A549 (cell line): ENCODE results near the gene VSIG4. TPM values are rescaled to one million over a fixed set of nuclear protein-coding genes. Genes with fewer than 3 reads are reported as not detected.

Experiments
- ATAC-seq, 2 experiments: fragments of 200-7000 bp in 1 of 2; fragments of >200 bp in 1 of 2; cut with Nextera tagmentation in 1 of 2; cut with Tn5 transposase in 1 of 2; 3 replicates each; pipeline versions ENCODE4 v1.8.0 to v1.9.1; 2018 to 2020; ENCODE audit warnings: mild to moderate bottlenecking in 1 of 2, moderate library complexity in 1 of 2
- CTCF ChIA-PET: fragments of 300-600 bp; sonication (Branson Sonifier 250); formaldehyde crosslinking; extraction: SDS; loops from one replicate; lab custom pipeline; 2021; ENCODE audit warnings: antibody characterized with exemption, inconsistent platforms; lab: Yijun Ruan, JAX
- POLR2A ChIA-PET: fragments of 350-600 bp; formaldehyde crosslinking; extraction: SDS; loops from one replicate; lab custom pipeline; 2021; ENCODE audit warnings: antibody characterized with exemption, inconsistent platforms; lab: Yijun Ruan, JAX
- DNase-seq, 2 experiments: peaks; one replicate each; pipeline versions ENCODE4 v3.0.0 to v3.0.0-alpha.2; 2011 to 2016; ENCODE audit warnings: low read depth in 1 of 2, low spot score in 1 of 2
- FAIRE-seq: peaks from 2 replicates; lab custom pipeline; 2011; peaks lifted over from hg19 to GRCh38; lab: Jason Lieb, UNC
- H3K27ac ChIP-seq, 2 experiments: fragments of >200 bp; sonication (Bioruptor Twin); formaldehyde crosslinking; 3 replicates each; pipeline ENCODE4 v1.5.1; 2016 to 2017
- H3K4me1 ChIP-seq: fragments of >200 bp; sonication (Bioruptor Twin); formaldehyde crosslinking; 3 replicates; pipeline ENCODE4 v1.6.1; 2016
- H3K4me2 ChIP-seq: fragments of >200 bp; sonication (Bioruptor Twin); formaldehyde crosslinking; 3 replicates; pipeline ENCODE4 v1.6.1; 2016
- H3K4me3 ChIP-seq: fragments of >200 bp; sonication (Bioruptor Twin); formaldehyde crosslinking; 3 replicates; pipeline ENCODE4 v1.5.1; 2016
- H3K9me3 ChIP-seq: fragments of >200 bp; sonication (Bioruptor Twin); formaldehyde crosslinking; 3 replicates; pipeline ENCODE4 v1.6.1; 2016
- ATOH8 ChIP-seq: fragments of 250-450 bp; sonication (Bioruptor Pico); IDR thresholded peaks from 2 replicates; pipeline ENCODE4 v1.5.0; 2020; ENCODE audit warnings: low read depth, mild to moderate bottlenecking, moderate library complexity
- CBX2 ChIP-seq: fragments of 200-600 bp; sonication (generic); IDR thresholded peaks from 2 replicates; pipeline ENCODE4 v1.6.1; 2016; ENCODE audit warnings: low read depth, mild to moderate bottlenecking, borderline replicate concordance
- CBX8 ChIP-seq: fragments of 200-600 bp; sonication (generic); IDR thresholded peaks from 2 replicates; pipeline ENCODE4 v1.6.1; 2016
- CTCF ChIP-seq: fragments of >200 bp; sonication (Bioruptor Twin); formaldehyde crosslinking; IDR thresholded peaks from 3 replicates; pipeline ENCODE4 v1.5.1; 2016
- EP300 ChIP-seq, 2 experiments: fragments of >200 bp; sonication (Bioruptor Twin); formaldehyde crosslinking; IDR thresholded peaks; 2 replicates in 1 of 2; 3 replicates in 1 of 2; pipeline ENCODE4 v1.6.1; 2016 to 2017
- FOSL2 ChIP-seq, 2 experiments: fragments of 450-650 bp in 1 of 2; fragments of >200 bp in 1 of 2; sonication (Bioruptor Twin) in 1 of 2; formaldehyde crosslinking; IDR thresholded peaks; 2 replicates each; pipeline versions ENCODE4 v1.5.0 to v1.6.1; 2016 to 2020; ENCODE audit warnings: mild to moderate bottlenecking in 1 of 2, moderate library complexity in 1 of 2
- HOXB5 ChIP-seq: fragments of 250-450 bp; sonication (Bioruptor Pico); IDR thresholded peaks from 2 replicates; pipeline ENCODE4 v1.5.0; 2020; ENCODE audit warnings: mild to moderate bottlenecking, moderate library complexity
- JUN ChIP-seq, 2 experiments: fragments of >200 bp; sonication (Bioruptor Twin); formaldehyde crosslinking; IDR thresholded peaks; 2 replicates in 1 of 2; 3 replicates in 1 of 2; pipeline ENCODE4 v1.6.1; 2016 to 2017
- JUNB ChIP-seq: fragments of >200 bp; sonication (Bioruptor Twin); formaldehyde crosslinking; IDR thresholded peaks from 2 replicates; pipeline ENCODE4 v1.6.1; 2016
- KDM1A ChIP-seq: fragments of 200-600 bp; sonication (generic); IDR thresholded peaks from 2 replicates; pipeline ENCODE4 v1.6.1; 2016; ENCODE audit warnings: low read depth, mild to moderate bottlenecking
- KDM5A ChIP-seq: fragments of 200-600 bp; sonication (generic); IDR thresholded peaks from 2 replicates; pipeline ENCODE4 v1.6.1; 2016; ENCODE audit warnings: antibody characterized with exemption, mild to moderate bottlenecking
- MAFK ChIP-seq: fragments of 450-650 bp; IDR thresholded peaks from 2 replicates; pipeline ENCODE4 v1.6.1; 2014; ENCODE audit not compliant: partially characterized antibody
- MAZ ChIP-seq: fragments of 150-350 bp; IDR thresholded peaks from 2 replicates; pipeline ENCODE4 v1.6.1; 2014; ENCODE audit warnings: antibody characterized with exemption, low read depth, low read length, borderline replicate concordance
- MYC ChIP-seq: IDR thresholded peaks from 2 replicates; pipeline ENCODE4 v1.6.1; 2012; ENCODE audit warnings: mild to moderate bottlenecking, inconsistent platforms, low read length, improper control_type of control experiment, borderline replicate concordance
- NPAS2 ChIP-seq: fragments of 250-450 bp; sonication (Bioruptor Pico); IDR thresholded peaks from 2 replicates; pipeline ENCODE4 v1.8.0; 2022; ENCODE audit warnings: mild to moderate bottlenecking, moderate library complexity, borderline replicate concordance
- PHF8 ChIP-seq: fragments of 200-600 bp; sonication (generic); IDR thresholded peaks from 2 replicates; pipeline ENCODE4 v1.6.1; 2016; ENCODE audit warnings: low read depth, mild to moderate bottlenecking, antibody characterized with exemption, moderate library complexity, borderline replicate concordance
- POLR2A ChIP-seq: IDR thresholded peaks from 2 replicates; pipeline ENCODE4 v1.6.1; 2012; ENCODE audit warnings: mild to moderate bottlenecking, low read length
- RARB ChIP-seq: fragments of 250-450 bp; sonication (Bioruptor Pico); IDR thresholded peaks from 2 replicates; pipeline ENCODE4 v1.8.0; 2021; ENCODE audit warnings: mild to moderate bottlenecking, moderate library complexity
- RFX5 ChIP-seq: fragments of 450-650 bp; IDR thresholded peaks from 2 replicates; pipeline ENCODE4 v1.7.1; 2014; ENCODE audit warnings: antibody characterized with exemption, mild to moderate bottlenecking, moderate library complexity
- RNF2 ChIP-seq: fragments of 200-600 bp; sonication (generic); IDR thresholded peaks from 2 replicates; pipeline ENCODE4 v1.6.1; 2016; ENCODE audit warnings: low read depth, mild to moderate bottlenecking, antibody characterized with exemption, moderate library complexity, borderline replicate concordance
- SREBF2 ChIP-seq: fragments of 450-650 bp; IDR thresholded peaks from 2 replicates; pipeline ENCODE4 v1.6.1; 2014; ENCODE audit warnings: mild to moderate bottlenecking, moderate library complexity
- TP53 ChIP-seq: fragments of 250-450 bp; sonication (Bioruptor Pico); IDR thresholded peaks from 2 replicates; pipeline ENCODE4 v1.5.0; 2021; ENCODE audit warnings: mild to moderate bottlenecking, moderate library complexity
- USF2 ChIP-seq: fragments of 450-650 bp; IDR thresholded peaks from 2 replicates; pipeline ENCODE4 v1.6.1; 2014; ENCODE audit warnings: antibody characterized with exemption
- ZC3H11A ChIP-seq: fragments of 450-650 bp; IDR thresholded peaks from 2 replicates; pipeline ENCODE4 v1.6.1; 2014; ENCODE audit warnings: antibody characterized with exemption, mild to moderate bottlenecking
- ZSCAN20 ChIP-seq: fragments of 250-450 bp; sonication (Bioruptor Pico); IDR thresholded peaks from 2 replicates; pipeline ENCODE4 v1.8.0; 2022; ENCODE audit warnings: mild to moderate bottlenecking, moderate library complexity
- WGBS: methylation state at CpG from one replicate; pipeline ENCODE4 v1.1.6; 2017; ENCODE audit errors: missing lambda C conversion rate; 5-methylcytosine and 5-hydroxymethylcytosine counted together
- polyA plus RNA-seq, 4 experiments: library from polyadenylated mRNA; depleted of rRNA in 3 of 4; stranded (reverse); fragments of >200 nt; fragmentation: RNase III in 1 of 4; extraction: RNeasy Plus Mini Kit Qiagen cat#74134 plus additional on column Dnase treatment in 1 of 4; gene quantifications; 2 replicates in 3 of 4; 3 replicates in 1 of 4; pipeline ENCODE4 v1.2.3, GENCODE V29; 2011 to 2017
- TF ChIP-seq, protein P1 (sequence below): IDR thresholded peaks from 2 replicates; pipeline ENCODE4 v1.6.1; 2012; ENCODE audit warnings: low read depth, borderline replicate concordance
- TF ChIP-seq, protein P2 (sequence below): fragments of >200 bp; sonication (Bioruptor Twin); formaldehyde crosslinking; IDR thresholded peaks from 3 replicates; pipeline ENCODE4 v1.6.1; 2016
- TF ChIP-seq, protein P3 (sequence below): fragments of 150-350 bp; IDR thresholded peaks from 2 replicates; pipeline ENCODE4 v1.6.1; 2014; ENCODE audit warnings: low read depth, mild to moderate bottlenecking, low read length

Gene VSIG4
- polyA plus RNA-seq, 2 of the 4 experiments (the other 2 are of a cell fraction) = not detected

GRCh38 chrX:65990702-65991101 lies 49.2 kb downstream of the VSIG4 start:
- no peaks in the 10 kb centered on the region for H3K9me3 ChIP-seq
- H3K4me2 ChIP-seq = no peak overlapping the region
- FAIRE-seq (no peak), DNase-seq (no peak), ATAC-seq (no peak)
- TF ChIP-seq FOSL2 (IDR thresholded peaks at IDR 0.05) = no peak
- TF ChIP-seq FOSL2 (CRISPR knock-in tag; IDR thresholded peaks at IDR 0.05) = no peak
- no peak for TF ChIP-seq NPAS2 (CRISPR knock-in tag)
- TF ChIP-seq, protein P1, sequence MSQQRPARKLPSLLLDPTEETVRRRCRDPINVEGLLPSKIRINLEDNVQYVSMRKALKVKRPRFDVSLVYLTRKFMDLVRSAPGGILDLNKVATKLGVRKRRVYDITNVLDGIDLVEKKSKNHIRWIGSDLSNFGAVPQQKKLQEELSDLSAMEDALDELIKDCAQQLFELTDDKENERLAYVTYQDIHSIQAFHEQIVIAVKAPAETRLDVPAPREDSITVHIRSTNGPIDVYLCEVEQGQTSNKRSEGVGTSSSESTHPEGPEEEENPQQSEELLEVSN = no peak
- TF ChIP-seq PHF8 = no peak
- TF ChIP-seq POLR2A = no peak
- no peak for TF ChIP-seq ZSCAN20 (CRISPR knock-in tag)
- no peak for TF ChIP-seq HOXB5 (CRISPR knock-in tag)
- no peak for TF ChIP-seq MAZ
- TF ChIP-seq MYC = no peak
- no peak for TF ChIP-seq CBX2
- TF ChIP-seq, protein P2, sequence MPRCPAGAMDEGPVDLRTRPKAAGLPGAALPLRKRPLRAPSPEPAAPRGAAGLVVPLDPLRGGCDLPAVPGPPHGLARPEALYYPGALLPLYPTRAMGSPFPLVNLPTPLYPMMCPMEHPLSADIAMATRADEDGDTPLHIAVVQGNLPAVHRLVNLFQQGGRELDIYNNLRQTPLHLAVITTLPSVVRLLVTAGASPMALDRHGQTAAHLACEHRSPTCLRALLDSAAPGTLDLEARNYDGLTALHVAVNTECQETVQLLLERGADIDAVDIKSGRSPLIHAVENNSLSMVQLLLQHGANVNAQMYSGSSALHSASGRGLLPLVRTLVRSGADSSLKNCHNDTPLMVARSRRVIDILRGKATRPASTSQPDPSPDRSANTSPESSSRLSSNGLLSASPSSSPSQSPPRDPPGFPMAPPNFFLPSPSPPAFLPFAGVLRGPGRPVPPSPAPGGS = no peak
- TF ChIP-seq KDM1A = no peak
- TF ChIP-seq MAFK = no peak
- no peak for TF ChIP-seq EP300 (IDR thresholded peaks at IDR 0.05)
- no peak for TF ChIP-seq JUN (IDR thresholded peaks at IDR 0.05)
- H3K27ac ChIP-seq = no peak overlapping the region
- ChIA-PET CTCF (no interaction called here), POLR2A (no interaction called here)
- H3K4me1 ChIP-seq = no peaks in the 10 kb centered on the region
- H3K4me3 ChIP-seq = no peak overlapping the region

DNA sequence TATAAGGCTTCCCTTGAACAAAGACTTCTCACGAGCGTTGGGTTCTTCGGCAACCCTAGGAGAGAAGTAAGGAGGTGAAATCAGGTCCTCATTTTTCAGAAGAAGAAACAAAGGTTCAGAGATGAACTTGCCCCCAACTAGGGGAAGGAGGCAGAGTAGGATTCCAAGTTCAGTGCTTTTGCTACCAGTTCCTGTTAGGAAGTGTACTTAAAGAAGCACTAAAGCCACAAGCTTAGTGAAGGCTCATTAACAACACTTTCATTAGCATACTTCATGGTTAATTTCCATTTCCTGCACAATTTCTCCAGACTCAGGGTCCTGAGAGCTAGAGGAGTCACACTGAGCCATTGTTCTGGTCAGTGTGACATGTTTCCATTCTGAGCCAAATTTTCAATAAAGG lies 52.1 kb downstream of the VSIG4 start:
- ChIA-PET CTCF (interaction anchor here (0.6 to 5.6 kb wide), 3 partner anchors 120 to 407 kb away, joined by 3 to 49 read pairs (median 4); no protein-coding TSS in a partner anchor), POLR2A (no interaction called here)
- 46% methylated on average over 3 of the region's 3 CpGs for WGBS
- no peak overlapping the region for H3K4me2 ChIP-seq
- no peak overlapping the region for H3K27ac ChIP-seq
- no peak for DNase-seq
- H3K9me3 ChIP-seq = no peaks in the 10 kb centered on the region
- no peak overlapping the region for H3K4me3 ChIP-seq
- FAIRE-seq = no peak
- TF ChIP-seq MYC = no peak
- TF ChIP-seq CBX8 = no peak
- TF ChIP-seq, protein P3, sequence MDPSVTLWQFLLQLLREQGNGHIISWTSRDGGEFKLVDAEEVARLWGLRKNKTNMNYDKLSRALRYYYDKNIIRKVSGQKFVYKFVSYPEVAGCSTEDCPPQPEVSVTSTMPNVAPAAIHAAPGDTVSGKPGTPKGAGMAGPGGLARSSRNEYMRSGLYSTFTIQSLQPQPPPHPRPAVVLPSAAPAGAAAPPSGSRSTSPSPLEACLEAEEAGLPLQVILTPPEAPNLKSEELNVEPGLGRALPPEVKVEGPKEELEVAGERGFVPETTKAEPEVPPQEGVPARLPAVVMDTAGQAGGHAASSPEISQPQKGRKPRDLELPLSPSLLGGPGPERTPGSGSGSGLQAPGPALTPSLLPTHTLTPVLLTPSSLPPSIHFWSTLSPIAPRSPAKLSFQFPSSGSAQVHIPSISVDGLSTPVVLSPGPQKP = no peak
- no peak for TF ChIP-seq CTCF
- TF ChIP-seq RFX5 = no peak
- no peak for TF ChIP-seq JUNB
- no peak for TF ChIP-seq KDM5A
- TF ChIP-seq RNF2 = no peak
- no peak for TF ChIP-seq POLR2A
- TF ChIP-seq MAZ = no peak
- no peak for TF ChIP-seq TP53 (CRISPR knock-in tag)
- no peak for TF ChIP-seq RARB (CRISPR knock-in tag)
- no peak for TF ChIP-seq USF2
- TF ChIP-seq ZC3H11A = no peak
- TF ChIP-seq ATOH8 (CRISPR knock-in tag) = no peak
- TF ChIP-seq SREBF2 = no peak
- TF ChIP-seq MAFK = no peak
- no peak for ATAC-seq
- no peaks in the 10 kb centered on the region for H3K4me1 ChIP-seq
